ENCODE data around the gene FAM3D. TPM values are rescaled to one million over a fixed set of nuclear protein-coding genes. Genes with fewer than 3 reads are reported as not detected.

The FAM3D gene
- polyA plus RNA-seq, 4 donors, result 14.4 to 190 (median 171) TPM

- DNase-seq (no peak), FAIRE-seq (no peak)
- WGBS, 3 donors, result 75 to 76% (median 76%) methylated on average over 6 of the region's 6 CpGs
- H3K4me1 ChIP-seq (ENCODE audit: control insufficient read depth in 3 of 3, insufficient read depth in 2 of 3, low read depth in 1 of 3, low read length in 2 of 3), result no peaks in the 10 kb centered on the region
- no peak overlapping the region for H3K4me3 ChIP-seq (ENCODE audit: low read depth in 1 of 3, low read length in 3 of 3)
- peaks cover 0 to 10% of the 10 kb centered on the region in 2 donors for H3K9me3 ChIP-seq (ENCODE audit: control insufficient read depth in 2 of 2, insufficient read depth in 1 of 2, low read depth in 1 of 2, low read length in 1 of 2)
- H3K27me3 ChIP-seq (ENCODE audit: control insufficient read depth in 3 of 3, insufficient read depth in 3 of 3, low read length in 3 of 3), result peaks cover 0 to 4% (median 0%) of the 10 kb centered on the region in 3 donors
- no peaks in the 10 kb centered on the region for H3K36me3 ChIP-seq (ENCODE audit: control insufficient read depth in 3 of 3, insufficient read depth in 2 of 3, low read depth in 1 of 3, low read length in 3 of 3)
- H3K27ac ChIP-seq (ENCODE audit: low read depth in 1 of 3, low read length in 2 of 3), result no peak overlapping the region
Observed at GRCh38 chr3:58604031-58604430, 62.5 kb downstream of the FAM3D start.

GRCh38 chr3:58603606-58604005, 63.0 kb downstream of the FAM3D start:
- no peak for FAIRE-seq
- H3K27ac ChIP-seq (ENCODE audit: low read depth in 1 of 3, low read length in 2 of 3), result no peak overlapping the region
- H3K9me3 ChIP-seq (ENCODE audit: control insufficient read depth in 2 of 2, insufficient read depth in 1 of 2, low read depth in 1 of 2, low read length in 1 of 2), result peaks cover 0 to 10% of the 10 kb centered on the region in 2 donors
- no peak for DNase-seq
- no peaks in the 10 kb centered on the region for H3K4me1 ChIP-seq (ENCODE audit: control insufficient read depth in 3 of 3, insufficient read depth in 2 of 3, low read depth in 1 of 3, low read length in 2 of 3)
- H3K36me3 ChIP-seq (ENCODE audit: control insufficient read depth in 3 of 3, insufficient read depth in 2 of 3, low read depth in 1 of 3, low read length in 3 of 3), result no peaks in the 10 kb centered on the region
- H3K4me3 ChIP-seq (ENCODE audit: low read depth in 1 of 3, low read length in 3 of 3), result no peak overlapping the region
- H3K27me3 ChIP-seq (ENCODE audit: control insufficient read depth in 3 of 3, insufficient read depth in 3 of 3, low read length in 3 of 3), result peaks cover 0 to 4% (median 0%) of the 10 kb centered on the region in 3 donors

GRCh38 chr3:58597770-58598310, 68.7 kb downstream of the FAM3D start:
- Histone ChIP-seq H3K4me1 (ENCODE audit: control insufficient read depth in 3 of 3, insufficient read depth in 2 of 3, low read depth in 1 of 3, low read length in 2 of 3) (no peaks in the 10 kb centered on the region), H3K4me3 (ENCODE audit: low read depth in 1 of 3, low read length in 3 of 3) (no peak overlapping the region), H3K36me3 (ENCODE audit: control insufficient read depth in 3 of 3, insufficient read depth in 2 of 3, low read depth in 1 of 3, low read length in 3 of 3) (no peaks in the 10 kb centered on the region), H3K27ac (ENCODE audit: low read depth in 1 of 3, low read length in 2 of 3) (no peak overlapping the region), H3K9me3 (ENCODE audit: control insufficient read depth in 2 of 2, insufficient read depth in 1 of 2, low read depth in 1 of 2, low read length in 1 of 2) (no peaks in the 10 kb centered on the region), H3K27me3 (ENCODE audit: control insufficient read depth in 3 of 3, insufficient read depth in 3 of 3, low read length in 3 of 3) (no peaks in the 10 kb centered on the region)
- no peak for FAIRE-seq
- WGBS, 3 donors, result 73 to 89% (median 84%) methylated on average over 6 of the region's 6 CpGs
- no peak for DNase-seq

GRCh38 chr3:58596834-58597518, 69.6 kb downstream of the FAM3D start:
- Histone ChIP-seq H3K4me3 (ENCODE audit: low read depth in 1 of 3, low read length in 3 of 3) (no peak overlapping the region), H3K27ac (ENCODE audit: low read depth in 1 of 3, low read length in 2 of 3) (no peak overlapping the region), H3K36me3 (ENCODE audit: control insufficient read depth in 3 of 3, insufficient read depth in 2 of 3, low read depth in 1 of 3, low read length in 3 of 3) (no peaks in the 10 kb centered on the region), H3K4me1 (ENCODE audit: control insufficient read depth in 3 of 3, insufficient read depth in 2 of 3, low read depth in 1 of 3, low read length in 2 of 3) (no peaks in the 10 kb centered on the region), H3K27me3 (ENCODE audit: control insufficient read depth in 3 of 3, insufficient read depth in 3 of 3, low read length in 3 of 3) (no peaks in the 10 kb centered on the region), H3K9me3 (ENCODE audit: control insufficient read depth in 2 of 2, insufficient read depth in 1 of 2, low read depth in 1 of 2, low read length in 1 of 2) (no peaks in the 10 kb centered on the region)
- FAIRE-seq (no peak), DNase-seq (no peak)
- WGBS, 3 donors, result 50 to 56% (median 51%) methylated on average over 4 of the region's 4 CpGs

GRCh38 chr3:58594117-58594516, 72.5 kb downstream of the FAM3D start:
- no peak overlapping the region for H3K4me3 ChIP-seq (ENCODE audit: low read depth in 1 of 3, low read length in 3 of 3)
- H3K4me1 ChIP-seq (ENCODE audit: control insufficient read depth in 3 of 3, insufficient read depth in 2 of 3, low read depth in 1 of 3, low read length in 2 of 3), result no peaks in the 10 kb centered on the region
- no peak overlapping the region for H3K27ac ChIP-seq (ENCODE audit: low read depth in 1 of 3, low read length in 2 of 3)
- DNase-seq, result no peak
- no peaks in the 10 kb centered on the region for H3K27me3 ChIP-seq (ENCODE audit: control insufficient read depth in 3 of 3, insufficient read depth in 3 of 3, low read length in 3 of 3)
- H3K9me3 ChIP-seq (ENCODE audit: control insufficient read depth in 2 of 2, insufficient read depth in 1 of 2, low read depth in 1 of 2, low read length in 1 of 2), result no peaks in the 10 kb centered on the region
- no peaks in the 10 kb centered on the region for H3K36me3 ChIP-seq (ENCODE audit: control insufficient read depth in 3 of 3, insufficient read depth in 2 of 3, low read depth in 1 of 3, low read length in 3 of 3)
- no peak for FAIRE-seq
- 61 to 75% (median 70%) methylated on average over 5 of the region's 5 CpGs for WGBS, 3 donors

- 65 to 69% (median 67%) methylated on average over 6 of the region's 6 CpGs for WGBS, 3 donors
- H3K4me3 ChIP-seq (ENCODE audit: low read depth in 1 of 3, low read length in 3 of 3), result no peak overlapping the region
- H3K27me3 ChIP-seq (ENCODE audit: control insufficient read depth in 3 of 3, insufficient read depth in 3 of 3, low read length in 3 of 3), result peaks cover 3 to 15% (median 8%) of the 10 kb centered on the region in 3 donors
- DNase-seq, result no peak
- H3K27ac ChIP-seq (ENCODE audit: low read depth in 1 of 3, low read length in 2 of 3), result no peak overlapping the region
- no peaks in the 10 kb centered on the region for H3K4me1 ChIP-seq (ENCODE audit: control insufficient read depth in 3 of 3, insufficient read depth in 2 of 3, low read depth in 1 of 3, low read length in 2 of 3)
- H3K9me3 ChIP-seq (ENCODE audit: control insufficient read depth in 2 of 2, insufficient read depth in 1 of 2, low read depth in 1 of 2, low read length in 1 of 2), result no peaks in the 10 kb centered on the region
- H3K36me3 ChIP-seq (ENCODE audit: control insufficient read depth in 3 of 3, insufficient read depth in 2 of 3, low read depth in 1 of 3, low read length in 3 of 3), result no peaks in the 10 kb centered on the region
- FAIRE-seq, result no peak
Observed at GRCh38 chr3:58591517-58592510, 74.8 kb downstream of the FAM3D start.

- FAIRE-seq (no peak), DNase-seq (peak in 1 of 2 donors; percentile 51)
- Histone ChIP-seq H3K36me3 (ENCODE audit: control insufficient read depth in 3 of 3, insufficient read depth in 2 of 3, low read depth in 1 of 3, low read length in 3 of 3) (no peaks in the 10 kb centered on the region), H3K4me3 (ENCODE audit: low read depth in 1 of 3, low read length in 3 of 3) (no peak overlapping the region), H3K9me3 (ENCODE audit: control insufficient read depth in 2 of 2, insufficient read depth in 1 of 2, low read depth in 1 of 2, low read length in 1 of 2) (no peaks in the 10 kb centered on the region), H3K4me1 (ENCODE audit: control insufficient read depth in 3 of 3, insufficient read depth in 2 of 3, low read depth in 1 of 3, low read length in 2 of 3) (peaks cover 2 to 8% (median 3%) of the 10 kb centered on the region in 3 donors), H3K27me3 (ENCODE audit: control insufficient read depth in 3 of 3, insufficient read depth in 3 of 3, low read length in 3 of 3) (peaks cover 3 to 41% (median 13%) of the 10 kb centered on the region in 3 donors), H3K27ac (ENCODE audit: low read depth in 1 of 3, low read length in 2 of 3) (no peak overlapping the region)
- 43 to 53% (median 50%) methylated on average over 3 of the region's 3 CpGs for WGBS, 3 donors
Observed at GRCh38 chr3:58588030-58588614, 78.5 kb downstream of the FAM3D start.

GRCh38 chr3:58586776-58587192, 79.8 kb downstream of the FAM3D start:
- H3K4me1 ChIP-seq (ENCODE audit: control insufficient read depth in 3 of 3, insufficient read depth in 2 of 3, low read depth in 1 of 3, low read length in 2 of 3), result peaks cover 2 to 8% (median 3%) of the 10 kb centered on the region in 3 donors
- peaks cover 3 to 41% (median 13%) of the 10 kb centered on the region in 3 donors for H3K27me3 ChIP-seq (ENCODE audit: control insufficient read depth in 3 of 3, insufficient read depth in 3 of 3, low read length in 3 of 3)
- H3K27ac ChIP-seq (ENCODE audit: low read depth in 1 of 3, low read length in 2 of 3), result no peak overlapping the region
- H3K36me3 ChIP-seq (ENCODE audit: control insufficient read depth in 3 of 3, insufficient read depth in 2 of 3, low read depth in 1 of 3, low read length in 3 of 3), result no peaks in the 10 kb centered on the region
- DNase-seq (no peak), FAIRE-seq (no peak)
- WGBS, 3 donors, result 9 to 19% (median 10%) methylated on average over 36 to 44 of the region's 44 CpGs
- no peaks in the 10 kb centered on the region for H3K9me3 ChIP-seq (ENCODE audit: control insufficient read depth in 2 of 2, insufficient read depth in 1 of 2, low read depth in 1 of 2, low read length in 1 of 2)
- H3K4me3 ChIP-seq (ENCODE audit: low read depth in 1 of 3, low read length in 3 of 3), result no peak overlapping the region
